ENCODE data around the gene HLA-DMA. TPM values are rescaled to one million over a fixed set of nuclear protein-coding genes. Genes with fewer than 3 reads are reported as not detected.

Gene HLA-DMA
- total and polyA plus RNA-seq, 2 of the 8 experiments (the other 6 are each of a cell fraction or from before 2014, with no cell fraction given), result 13.3 to 23.1 TPM

DNA sequence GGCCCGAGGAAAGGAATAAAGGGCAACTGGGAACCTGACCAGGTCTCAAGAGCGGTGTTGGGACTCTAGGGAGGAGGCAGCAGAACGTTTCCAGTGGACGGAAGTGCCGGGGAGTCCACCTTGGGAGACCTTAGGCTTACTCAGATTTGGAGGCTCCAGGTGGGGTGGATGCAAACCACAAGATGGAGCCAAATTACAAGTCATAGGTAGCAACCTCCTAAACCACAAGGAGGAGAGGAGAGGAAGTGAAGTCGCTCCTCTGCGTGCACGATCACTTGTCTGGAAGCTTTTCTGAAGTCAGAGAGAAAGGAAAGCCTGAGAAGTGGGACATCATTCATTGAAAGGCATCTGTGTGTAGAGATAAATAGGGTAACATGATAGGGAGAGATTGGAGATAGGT is 47.2 kb upstream of the HLA-DMA start (continued):
- TF ChIP-seq, protein P1, sequence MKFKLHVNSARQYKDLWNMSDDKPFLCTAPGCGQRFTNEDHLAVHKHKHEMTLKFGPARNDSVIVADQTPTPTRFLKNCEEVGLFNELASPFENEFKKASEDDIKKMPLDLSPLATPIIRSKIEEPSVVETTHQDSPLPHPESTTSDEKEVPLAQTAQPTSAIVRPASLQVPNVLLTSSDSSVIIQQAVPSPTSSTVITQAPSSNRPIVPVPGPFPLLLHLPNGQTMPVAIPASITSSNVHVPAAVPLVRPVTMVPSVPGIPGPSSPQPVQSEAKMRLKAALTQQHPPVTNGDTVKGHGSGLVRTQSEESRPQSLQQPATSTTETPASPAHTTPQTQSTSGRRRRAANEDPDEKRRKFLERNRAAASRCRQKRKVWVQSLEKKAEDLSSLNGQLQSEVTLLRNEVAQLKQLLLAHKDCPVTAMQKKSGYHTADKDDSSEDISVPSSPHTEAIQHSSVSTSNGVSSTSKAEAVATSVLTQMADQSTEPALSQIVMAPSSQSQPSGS (IDR thresholded peaks at IDR 0.05; ENCODE audit: low read length), result no peak
- TF ChIP-seq SIN3A (conservative IDR thresholded peaks at IDR 0.05 in 1 of 2, IDR thresholded peaks at IDR 0.05 in 1 of 2; ENCODE audit: low read depth in 1 of 2, low read length in 2 of 2), result peak in 1 of 2 experiments; percentile 55; a peak in 1 of 4 replicates
- no peak for TF ChIP-seq POLR2A (IDR thresholded peaks at IDR 0.05; ENCODE audit: control extremely low read depth in 1 of 2, low read depth in 2 of 2, low read length in 2 of 2)
- no peak for TF ChIP-seq EP300 (IDR thresholded peaks at IDR 0.05; ENCODE audit: borderline replicate concordance in 1 of 2, low read depth in 2 of 2, low read length in 2 of 2)

Measured in H1 (cell line).